ENCODE results near the gene RCAN2.

- no peak for TF ChIP-seq CTCF (conservative IDR thresholded peaks at IDR 0.05 in 1 of 2, IDR thresholded peaks at IDR 0.05 in 1 of 2; ENCODE audit: extremely low read depth in 1 of 2, insufficient read depth in 1 of 2, low read depth in 1 of 2, low read length in 2 of 2)
- TF ChIP-seq EZH2 (IDR thresholded peaks at IDR 0.05; ENCODE audit: borderline replicate concordance, low read length), result no peak
Observed at GRCh38 chr6:46216879-46217278, 274.4 kb downstream of the RCAN2 start.

Measured in mammary epithelial cell (primary cell).